ENCODE measurements around the gene PPP1R9A. TPM values are rescaled to one million over a fixed set of nuclear protein-coding genes. Genes with fewer than 3 reads are reported as not detected.

The PPP1R9A gene
- total RNA-seq, 1 donor from 2014 or later = 0.79 TPM

DNA sequence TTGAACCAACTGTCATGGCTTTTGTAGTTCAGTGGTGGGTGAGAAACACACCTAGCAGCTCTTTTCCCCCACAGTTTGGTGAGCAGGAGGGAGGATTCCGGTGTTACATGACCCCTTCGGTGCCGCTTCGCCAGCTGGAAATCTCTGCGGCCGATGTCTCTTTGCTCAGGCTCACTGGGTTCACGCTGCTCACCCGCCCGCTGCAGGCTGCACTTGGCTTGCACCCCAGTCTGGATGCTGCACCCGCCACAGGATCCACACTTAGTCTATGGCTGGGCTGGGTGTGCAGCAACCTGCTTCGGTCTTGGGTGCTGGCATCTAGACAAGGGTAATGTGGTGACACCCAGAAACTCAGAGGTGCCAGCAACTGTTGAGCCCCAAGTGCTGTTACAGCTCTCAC is 225.1 kb downstream of the PPP1R9A start:
- H3K4me3 ChIP-seq (ENCODE audit: low read depth, low read length) = no peak overlapping the region
- FAIRE-seq = no peak
- no peaks in the 10 kb centered on the region for H3K36me3 ChIP-seq (ENCODE audit: control insufficient read depth, insufficient read depth, low read length)
- DNase-seq (ENCODE audit: low read depth) = no peak
- TF ChIP-seq, protein P1, sequence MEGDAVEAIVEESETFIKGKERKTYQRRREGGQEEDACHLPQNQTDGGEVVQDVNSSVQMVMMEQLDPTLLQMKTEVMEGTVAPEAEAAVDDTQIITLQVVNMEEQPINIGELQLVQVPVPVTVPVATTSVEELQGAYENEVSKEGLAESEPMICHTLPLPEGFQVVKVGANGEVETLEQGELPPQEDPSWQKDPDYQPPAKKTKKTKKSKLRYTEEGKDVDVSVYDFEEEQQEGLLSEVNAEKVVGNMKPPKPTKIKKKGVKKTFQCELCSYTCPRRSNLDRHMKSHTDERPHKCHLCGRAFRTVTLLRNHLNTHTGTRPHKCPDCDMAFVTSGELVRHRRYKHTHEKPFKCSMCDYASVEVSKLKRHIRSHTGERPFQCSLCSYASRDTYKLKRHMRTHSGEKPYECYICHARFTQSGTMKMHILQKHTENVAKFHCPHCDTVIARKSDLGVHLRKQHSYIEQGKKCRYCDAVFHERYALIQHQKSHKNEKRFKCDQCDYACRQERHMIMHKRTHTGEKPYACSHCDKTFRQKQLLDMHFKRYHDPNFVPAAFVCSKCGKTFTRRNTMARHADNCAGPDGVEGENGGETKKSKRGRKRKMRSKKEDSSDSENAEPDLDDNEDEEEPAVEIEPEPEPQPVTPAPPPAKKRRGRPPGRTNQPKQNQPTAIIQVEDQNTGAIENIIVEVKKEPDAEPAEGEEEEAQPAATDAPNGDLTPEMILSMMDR (IDR thresholded peaks at IDR 0.05; ENCODE audit: insufficient read depth, low read length, severe bottlenecking) = no peak
- no peaks in the 10 kb centered on the region for H3K27me3 ChIP-seq (ENCODE audit: control insufficient read depth, insufficient read depth, low read length)

DNA sequence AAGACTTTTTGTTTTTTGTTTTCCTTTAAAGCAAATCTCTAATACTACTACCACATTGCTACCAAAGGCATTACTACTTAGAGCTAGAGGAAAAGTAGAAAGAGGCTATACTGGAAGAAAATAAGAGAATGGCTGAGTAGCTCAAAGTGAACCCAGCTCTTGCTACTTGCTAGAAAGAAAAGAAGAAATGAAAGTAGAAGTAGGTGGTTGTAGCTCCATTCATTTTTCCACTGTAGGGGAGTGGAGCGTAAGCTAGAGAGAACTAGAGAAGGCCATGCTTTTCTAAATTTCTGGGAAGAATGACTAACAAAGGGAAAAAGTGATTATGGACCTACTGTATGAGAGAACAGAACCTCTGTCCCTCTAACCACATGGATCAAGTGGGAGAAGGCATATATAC is 232.5 kb downstream of the PPP1R9A start:
- Histone ChIP-seq H3K36me3 (ENCODE audit: control insufficient read depth, insufficient read depth, low read length) (no peaks in the 10 kb centered on the region), H3K27me3 (ENCODE audit: control insufficient read depth, insufficient read depth, low read length) (no peaks in the 10 kb centered on the region), H3K4me3 (ENCODE audit: low read depth, low read length) (no peak overlapping the region)
- no peak for FAIRE-seq
- DNase-seq (ENCODE audit: low read depth) = no peak
- TF ChIP-seq, protein P1 (IDR thresholded peaks at IDR 0.05; ENCODE audit: insufficient read depth, low read length, severe bottlenecking) = no peak

DNA sequence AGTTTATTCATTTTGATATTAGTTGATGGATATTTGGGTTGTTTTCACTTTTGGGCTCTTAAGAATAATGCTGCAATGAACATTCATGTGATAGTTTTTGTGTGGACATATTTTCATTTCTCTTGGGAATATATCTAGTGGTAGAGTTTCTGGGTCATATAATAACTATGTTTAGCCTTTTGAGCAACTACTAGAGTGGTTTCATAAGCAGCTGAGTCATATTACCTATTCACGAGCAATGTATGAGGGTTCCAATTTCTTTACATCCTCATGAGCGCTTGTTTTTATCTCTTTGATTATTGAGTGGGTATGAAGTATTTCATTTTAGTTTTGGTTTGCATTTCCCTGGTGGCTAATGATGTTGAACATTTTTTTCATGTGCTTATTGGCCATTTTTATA is 234.4 kb downstream of the PPP1R9A start:
- Histone ChIP-seq H3K36me3 (ENCODE audit: control insufficient read depth, insufficient read depth, low read length) (no peaks in the 10 kb centered on the region), H3K27me3 (ENCODE audit: control insufficient read depth, insufficient read depth, low read length) (no peaks in the 10 kb centered on the region), H3K4me3 (ENCODE audit: low read depth, low read length) (no peak overlapping the region)
- TF ChIP-seq, protein P1 (IDR thresholded peaks at IDR 0.05; ENCODE audit: insufficient read depth, low read length, severe bottlenecking) = no peak
- no peak for FAIRE-seq
- DNase-seq (ENCODE audit: low read depth) = peak; percentile 53

DNA sequence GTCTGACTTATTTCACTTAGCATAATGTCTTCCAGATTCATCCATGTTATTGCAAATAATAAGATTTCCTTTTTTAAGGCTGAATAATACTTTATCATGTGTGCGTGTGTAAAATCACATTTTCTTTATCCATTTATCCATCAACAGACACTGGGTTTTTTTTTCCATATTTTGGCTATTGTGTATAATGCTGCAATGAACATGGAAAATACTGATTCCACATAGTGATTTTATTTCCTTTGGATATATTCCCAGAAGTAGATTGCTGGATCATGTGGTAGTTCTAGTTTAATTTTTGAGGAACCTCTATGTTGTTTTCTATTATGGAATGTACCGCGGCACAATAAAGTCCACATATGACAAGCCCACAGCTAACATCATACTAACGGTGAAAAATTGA is 236.9 kb downstream of the PPP1R9A start:
- H3K36me3 ChIP-seq (ENCODE audit: control insufficient read depth, insufficient read depth, low read length) = no peaks in the 10 kb centered on the region
- H3K27me3 ChIP-seq (ENCODE audit: control insufficient read depth, insufficient read depth, low read length) = no peaks in the 10 kb centered on the region
- no peak for FAIRE-seq
- no peak overlapping the region for H3K4me3 ChIP-seq (ENCODE audit: low read depth, low read length)
- TF ChIP-seq, protein P1 (IDR thresholded peaks at IDR 0.05; ENCODE audit: insufficient read depth, low read length, severe bottlenecking) = no peak
- DNase-seq (ENCODE audit: low read depth) = no peak

DNA sequence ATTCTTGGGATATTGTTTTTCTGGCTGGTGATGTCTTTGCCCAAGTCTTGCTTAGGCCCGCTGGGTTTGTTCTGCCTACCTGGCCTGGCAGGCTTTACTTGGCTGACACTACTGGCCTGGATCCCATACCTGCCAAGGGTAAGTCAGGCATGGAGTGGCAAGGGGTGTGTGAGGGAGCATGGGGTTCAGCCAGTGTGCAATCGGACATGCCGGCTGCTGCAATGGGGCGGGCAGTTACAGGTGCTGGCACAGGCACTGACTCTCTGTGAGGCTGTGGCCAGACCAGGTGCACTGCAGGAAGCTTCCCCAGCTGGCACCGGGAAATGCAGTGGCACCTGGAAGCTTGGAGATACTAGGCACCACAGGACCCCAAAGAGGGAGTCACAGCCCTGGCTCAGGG is 248.6 kb downstream of the PPP1R9A start:
- FAIRE-seq (no peak), DNase-seq (ENCODE audit: low read depth) (no peak)
- Histone ChIP-seq H3K27me3 (ENCODE audit: control insufficient read depth, insufficient read depth, low read length) (peaks cover 2% of the 10 kb centered on the region), H3K4me3 (ENCODE audit: low read depth, low read length) (no peak overlapping the region), H3K36me3 (ENCODE audit: control insufficient read depth, insufficient read depth, low read length) (no peaks in the 10 kb centered on the region)
- TF ChIP-seq, protein P1 (IDR thresholded peaks at IDR 0.05; ENCODE audit: insufficient read depth, low read length, severe bottlenecking) = no peak

DNA sequence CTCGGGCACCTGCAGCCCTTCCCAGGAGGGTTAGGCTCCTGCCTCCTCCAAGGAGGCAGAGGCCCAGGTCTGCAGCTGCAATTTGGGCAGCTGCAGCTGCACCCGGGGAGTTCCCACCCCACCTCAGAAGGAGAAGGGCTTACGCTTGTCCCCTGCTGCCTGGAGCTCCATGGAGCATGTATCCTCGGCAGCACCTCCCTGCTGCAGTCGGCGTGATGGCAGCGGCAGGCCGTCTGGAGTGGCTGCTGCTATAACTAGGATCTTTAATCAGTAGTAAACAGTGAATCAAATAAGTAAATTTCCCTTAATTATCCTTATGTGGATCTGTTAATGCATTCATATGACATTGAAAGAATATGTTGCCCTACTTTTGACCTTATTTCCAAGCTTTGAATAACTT is 250.0 kb downstream of the PPP1R9A start:
- FAIRE-seq (no peak), DNase-seq (ENCODE audit: low read depth) (no peak)
- no peaks in the 10 kb centered on the region for H3K36me3 ChIP-seq (ENCODE audit: control insufficient read depth, insufficient read depth, low read length)
- H3K27me3 ChIP-seq (ENCODE audit: control insufficient read depth, insufficient read depth, low read length) = peaks cover 2% of the 10 kb centered on the region
- TF ChIP-seq, protein P1 (IDR thresholded peaks at IDR 0.05; ENCODE audit: insufficient read depth, low read length, severe bottlenecking) = no peak
- no peak overlapping the region for H3K4me3 ChIP-seq (ENCODE audit: low read depth, low read length)

All from bronchial epithelial cell (primary cell).